Bronchial epithelial cell (primary cell): Measurements from ENCODE around the gene LRRIQ1. TPM values are rescaled to one million over a fixed set of nuclear protein-coding genes. Genes with fewer than 3 reads are reported as not detected.

Experiments
- DNase-seq: peaks from one replicate; pipeline ENCODE4 v3.0.0-alpha.2; 2010; ENCODE audit warnings: low read depth
- FAIRE-seq: peaks from 2 replicates; lab custom pipeline; 2011; peaks lifted over from hg19 to GRCh38; lab: Jason Lieb, UNC
- H3K27me3 ChIP-seq: 2 replicates; pipeline ENCODE4 v1.5.1; 2011; ENCODE audit warnings: low read length; ENCODE audit not compliant: control insufficient read depth, insufficient read depth
- H3K36me3 ChIP-seq: 2 replicates; pipeline ENCODE4 v1.5.1; 2011; ENCODE audit warnings: low read length; ENCODE audit not compliant: control insufficient read depth, insufficient read depth
- H3K4me3 ChIP-seq: 2 replicates; pipeline ENCODE4 v1.5.1; 2011; ENCODE audit warnings: mild to moderate bottlenecking, low read depth, low read length, control low read depth
- CTCF ChIP-seq: IDR thresholded peaks from 2 replicates; pipeline ENCODE4 v1.5.1; 2011; ENCODE audit warnings: mild to moderate bottlenecking, moderate library complexity, low read length, control low read depth, inconsistent platforms; ENCODE audit not compliant: insufficient read depth, severe bottlenecking
- total RNA-seq: library from RNA; depleted of rRNA; stranded (reverse); fragments of >200 nt; gene quantifications from 2 replicates; pipeline ENCODE4 v1.2.1, GENCODE V29; 2014

The LRRIQ1 gene
- total RNA-seq, 1 donor from 2014 or later, result under 0.01 TPM

DNA sequence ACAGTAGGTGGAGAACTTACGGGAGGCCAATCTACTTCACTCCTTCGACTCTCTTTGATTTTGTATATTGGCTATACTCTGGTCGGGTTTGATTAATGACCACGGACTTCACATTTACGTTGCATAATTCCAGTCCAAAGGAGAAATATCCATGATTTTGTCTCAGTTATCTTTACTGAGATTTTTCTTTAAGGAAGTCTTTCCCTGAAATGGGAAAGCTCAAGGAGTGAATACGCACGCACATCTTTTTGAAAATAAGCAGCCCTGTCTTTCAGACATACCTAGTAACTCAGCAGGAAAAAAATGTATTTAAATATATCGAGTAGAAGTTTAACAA lies 238.1 kb downstream of the LRRIQ1 start:
- TF ChIP-seq CTCF, result no peak
- Histone ChIP-seq H3K4me3 (no peak overlapping the region), H3K27me3 (peaks cover 28% of the 10 kb centered on the region), H3K36me3 (no peaks in the 10 kb centered on the region)
- DNase-seq (no peak), FAIRE-seq (no peak)

DNA sequence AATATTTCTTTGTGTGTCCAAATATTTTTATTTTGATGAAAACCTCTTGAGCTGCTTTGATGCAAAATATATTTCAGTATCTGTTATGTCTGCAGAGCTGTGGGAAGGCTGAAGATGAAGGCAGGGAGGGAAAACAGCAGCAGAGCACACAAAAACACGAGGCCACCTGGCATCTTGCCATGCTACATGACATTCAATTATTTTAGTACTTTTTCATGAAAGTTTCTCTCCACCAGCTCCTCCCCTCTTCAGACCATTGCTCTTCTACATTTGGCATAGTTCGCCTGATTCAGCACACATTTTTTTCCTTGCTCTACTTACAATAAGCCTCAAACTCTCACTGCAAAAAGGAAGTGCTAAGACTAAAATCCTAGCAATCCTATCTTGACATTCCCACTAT lies 239.2 kb downstream of the LRRIQ1 start:
- peaks cover 36% of the 10 kb centered on the region for H3K27me3 ChIP-seq
- DNase-seq (no peak), FAIRE-seq (no peak)
- H3K36me3 ChIP-seq, result no peaks in the 10 kb centered on the region
- no peak overlapping the region for H3K4me3 ChIP-seq
- TF ChIP-seq CTCF, result no peak

DNA sequence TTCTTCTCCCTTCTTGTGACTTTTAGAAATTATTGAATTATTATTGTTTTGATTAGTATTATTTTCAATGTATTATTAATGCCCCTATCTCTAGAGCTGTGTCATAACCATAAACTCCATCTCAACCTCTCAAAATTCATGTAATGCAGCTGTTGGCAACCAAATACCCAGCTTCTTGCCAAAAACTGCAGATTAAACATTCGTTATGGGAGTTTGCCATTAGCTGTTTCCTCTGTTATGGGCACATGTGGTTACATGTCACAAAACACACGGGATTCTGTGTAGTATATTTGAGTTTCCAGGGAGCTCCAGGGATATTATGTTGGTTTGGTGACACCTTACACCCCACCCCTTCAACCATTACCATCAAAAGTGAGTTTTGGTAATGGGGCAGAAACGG lies 241.0 kb downstream of the LRRIQ1 start:
- peaks cover 48% of the 10 kb centered on the region for H3K27me3 ChIP-seq
- DNase-seq (no peak), FAIRE-seq (no peak)
- no peak overlapping the region for H3K4me3 ChIP-seq
- TF ChIP-seq CTCF, result no peak
- no peaks in the 10 kb centered on the region for H3K36me3 ChIP-seq

- H3K4me3 ChIP-seq, result no peak overlapping the region
- DNase-seq (no peak), FAIRE-seq (peak; percentile 64)
- TF ChIP-seq CTCF, result no peak
- no peaks in the 10 kb centered on the region for H3K36me3 ChIP-seq
- peaks cover 45% of the 10 kb centered on the region for H3K27me3 ChIP-seq
Measured at GRCh38 chr12:85277900-85278597, 241.9 kb downstream of the LRRIQ1 start.

- Histone ChIP-seq H3K27me3 (peaks cover 41% of the 10 kb centered on the region), H3K4me3 (no peak overlapping the region), H3K36me3 (no peaks in the 10 kb centered on the region)
- FAIRE-seq, result no peak
- no peak for TF ChIP-seq CTCF
- DNase-seq, result no peak
Measured at GRCh38 chr12:85278598-85279448, 242.7 kb downstream of the LRRIQ1 start.
